Measurements from ENCODE around the gene FECH.
A peak's percentile ranks its signal among the peaks of the same experiment; 100 is the strongest.
"Not testable (repeated sequence)": the region's sequence is repeated elsewhere in the genome, so short reads cannot be mapped to it uniquely, and the experiment has no call there.

FECH gene

GRCh38 chr18:57627488-57627887 is 41.0 kb upstream of the FECH start:
- no peak overlapping the region for H3K4me3 ChIP-seq (ENCODE audit: low read depth, low read length)
- TF ChIP-seq, protein P1, sequence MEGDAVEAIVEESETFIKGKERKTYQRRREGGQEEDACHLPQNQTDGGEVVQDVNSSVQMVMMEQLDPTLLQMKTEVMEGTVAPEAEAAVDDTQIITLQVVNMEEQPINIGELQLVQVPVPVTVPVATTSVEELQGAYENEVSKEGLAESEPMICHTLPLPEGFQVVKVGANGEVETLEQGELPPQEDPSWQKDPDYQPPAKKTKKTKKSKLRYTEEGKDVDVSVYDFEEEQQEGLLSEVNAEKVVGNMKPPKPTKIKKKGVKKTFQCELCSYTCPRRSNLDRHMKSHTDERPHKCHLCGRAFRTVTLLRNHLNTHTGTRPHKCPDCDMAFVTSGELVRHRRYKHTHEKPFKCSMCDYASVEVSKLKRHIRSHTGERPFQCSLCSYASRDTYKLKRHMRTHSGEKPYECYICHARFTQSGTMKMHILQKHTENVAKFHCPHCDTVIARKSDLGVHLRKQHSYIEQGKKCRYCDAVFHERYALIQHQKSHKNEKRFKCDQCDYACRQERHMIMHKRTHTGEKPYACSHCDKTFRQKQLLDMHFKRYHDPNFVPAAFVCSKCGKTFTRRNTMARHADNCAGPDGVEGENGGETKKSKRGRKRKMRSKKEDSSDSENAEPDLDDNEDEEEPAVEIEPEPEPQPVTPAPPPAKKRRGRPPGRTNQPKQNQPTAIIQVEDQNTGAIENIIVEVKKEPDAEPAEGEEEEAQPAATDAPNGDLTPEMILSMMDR (IDR thresholded peaks at IDR 0.05; ENCODE audit: low read depth, low read length) = no peak

DNA sequence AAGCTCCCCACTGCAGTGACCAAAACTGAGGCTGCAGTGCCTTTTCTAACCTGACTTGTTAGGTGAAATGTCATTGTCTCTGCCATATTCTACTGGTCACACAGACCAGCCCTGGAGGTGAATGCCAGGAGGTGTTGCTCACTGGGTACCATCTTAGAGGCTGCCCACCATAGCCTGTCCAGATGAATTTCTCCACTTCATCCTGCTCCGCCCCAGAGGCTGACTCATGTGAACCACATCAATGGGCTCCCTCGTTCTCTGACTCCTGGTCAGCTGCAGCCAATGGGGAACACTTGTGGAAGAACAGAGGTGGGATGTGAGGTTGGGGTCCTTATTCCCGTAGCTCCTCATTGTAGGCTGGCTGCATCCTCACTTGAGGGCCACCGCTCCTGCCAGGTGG is 38.5 kb upstream of the FECH start:
- no peak overlapping the region for H3K4me3 ChIP-seq (ENCODE audit: low read depth, low read length)
- TF ChIP-seq, protein P1 (IDR thresholded peaks at IDR 0.05; ENCODE audit: low read depth, low read length) = no peak

GRCh38 chr18:57621246-57621604 is 34.7 kb upstream of the FECH start:
- peak overlapping the region; percentile 86 for H3K4me3 ChIP-seq (ENCODE audit: low read depth, low read length)
- TF ChIP-seq, protein P1 (IDR thresholded peaks at IDR 0.05; ENCODE audit: low read depth, low read length) = no peak

DNA sequence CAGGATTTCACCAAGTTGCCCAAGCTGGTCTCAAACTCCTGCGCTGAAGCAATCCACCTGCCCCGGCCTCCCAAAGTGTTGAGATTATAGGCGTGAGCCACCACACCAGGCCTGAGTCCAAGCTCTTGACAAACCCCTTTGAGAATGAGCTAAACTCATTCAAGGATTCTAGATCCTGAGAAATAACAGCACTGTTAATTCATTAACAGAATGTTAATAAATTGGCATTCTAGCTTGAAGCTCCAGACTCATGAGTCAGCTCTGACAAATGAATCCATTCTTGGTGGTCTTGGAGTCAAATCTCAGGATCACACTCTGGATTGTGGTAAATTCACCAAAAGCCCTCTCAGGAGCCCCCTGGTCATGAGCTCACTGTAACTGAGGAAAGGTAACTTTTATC is 33.4 kb upstream of the FECH start:
- TF ChIP-seq, protein P1 (IDR thresholded peaks at IDR 0.05; ENCODE audit: low read depth, low read length) = no peak
- no peak overlapping the region for H3K4me3 ChIP-seq (ENCODE audit: low read depth, low read length)

DNA sequence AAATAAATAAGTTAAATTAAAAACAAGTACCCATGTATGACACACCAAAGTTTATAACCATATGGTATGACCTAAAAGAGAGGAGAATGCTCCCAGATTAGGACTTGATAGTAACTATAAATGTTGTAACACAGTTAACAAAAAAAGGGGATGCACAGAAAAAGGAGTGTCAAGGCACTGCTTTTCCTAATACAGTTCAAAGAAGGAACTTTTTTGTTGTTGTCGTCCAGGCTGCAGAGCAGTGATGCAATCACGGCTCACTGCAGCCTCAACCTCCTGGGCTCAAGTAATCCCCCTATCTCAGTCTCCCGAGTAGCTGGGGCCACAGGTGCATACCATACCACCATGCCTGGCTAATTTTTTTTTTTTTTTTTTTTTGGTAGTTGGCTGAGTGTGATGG is 32.4 kb upstream of the FECH start:
- no peak overlapping the region for H3K4me3 ChIP-seq (ENCODE audit: low read depth, low read length)
- TF ChIP-seq, protein P1 (IDR thresholded peaks at IDR 0.05; ENCODE audit: low read depth, low read length) = no peak

DNA sequence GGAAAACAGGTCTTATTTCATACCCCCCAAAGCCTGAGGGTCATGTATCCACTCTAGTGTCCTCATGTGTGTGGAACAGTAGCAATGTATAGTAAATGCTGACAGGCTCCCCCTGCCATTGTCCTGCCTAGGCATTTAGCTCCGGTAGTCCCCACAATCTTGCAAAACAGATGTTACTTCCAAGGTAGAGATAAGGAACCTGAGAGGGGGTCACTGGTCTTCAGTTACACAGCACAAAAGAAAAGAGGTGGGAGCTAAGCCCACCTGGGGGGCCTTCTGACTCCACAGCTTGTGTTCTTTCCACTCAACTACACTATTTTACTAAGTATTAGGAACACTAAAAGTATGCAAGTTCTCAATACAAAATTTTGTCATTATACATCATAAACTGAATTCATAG is 17.4 kb upstream of the FECH start:
- TF ChIP-seq, protein P1 (IDR thresholded peaks at IDR 0.05; ENCODE audit: low read depth, low read length) = no peak
- no peak overlapping the region for H3K4me3 ChIP-seq (ENCODE audit: low read depth, low read length)

DNA sequence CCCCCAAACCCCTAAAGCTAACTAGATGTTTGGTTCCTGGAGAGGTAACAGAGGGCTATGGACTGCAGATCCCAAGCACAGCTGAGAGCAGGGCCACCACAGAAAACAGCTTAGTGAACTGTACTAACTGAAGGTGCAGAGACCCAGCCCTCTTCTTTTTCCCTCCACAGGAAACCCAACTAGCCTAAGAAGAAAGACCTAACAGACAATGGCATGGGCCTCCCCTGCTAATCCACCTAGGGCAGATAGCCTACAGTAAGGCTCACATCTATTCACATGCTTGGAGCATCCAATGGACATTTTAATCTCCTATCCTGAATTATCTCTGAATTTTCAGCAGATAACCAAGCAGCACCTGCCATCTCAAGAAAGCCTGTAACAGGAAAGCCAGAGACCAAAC is 8.8 kb upstream of the FECH start:
- TF ChIP-seq, protein P1 (IDR thresholded peaks at IDR 0.05; ENCODE audit: low read depth, low read length) = no peak
- no peak overlapping the region for H3K4me3 ChIP-seq (ENCODE audit: low read depth, low read length)

DNA sequence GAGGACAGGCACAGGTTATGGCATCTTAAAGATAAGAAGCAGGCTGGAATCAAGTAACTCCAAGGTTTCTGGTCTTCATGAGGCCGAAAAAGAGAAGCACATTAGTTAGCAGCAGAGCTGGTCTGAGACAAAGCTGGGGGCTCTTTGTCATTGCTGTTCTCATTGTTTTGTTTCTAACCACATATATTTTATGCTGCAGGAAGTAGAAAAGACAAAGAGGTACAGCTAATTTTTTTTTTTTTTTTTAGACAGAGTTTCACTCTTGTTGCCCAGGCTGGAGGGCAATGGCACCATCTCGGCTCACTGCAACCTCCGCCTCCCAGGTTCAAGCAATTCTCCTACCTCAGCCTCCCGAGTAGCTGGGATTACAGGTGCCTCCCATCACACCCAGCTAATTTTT is 6.2 kb upstream of the FECH start:
- not testable (repeated sequence) for H3K4me3 ChIP-seq (ENCODE audit: low read depth, low read length)

Data from WI38 (cell line).